T-helper 2 cell treated with Interferon-gamma antibody and Interleukin-4, amounts not matched to agents 5 μg/mL and 100 μg/mL, for 36 hours (primary cell): ENCODE measurements around the gene COL21A1.

Experiments
- DNase-seq: peaks from one replicate; pipeline ENCODE4 v3.0.0; 2021; ENCODE audit warnings: low spot score
- H3K27ac Mint-ChIP-seq: one replicate; pipeline ENCODE4 v1.8.0; 2021; ENCODE audit warnings: mild to moderate bottlenecking, mixed read lengths
- H3K27me3 Mint-ChIP-seq: one replicate; pipeline ENCODE4 v1.8.0; 2021; ENCODE audit warnings: low read depth, mixed read lengths
- H3K36me3 Mint-ChIP-seq: one replicate; pipeline ENCODE4 v1.8.0; 2021; ENCODE audit warnings: low read depth, mixed read lengths
- H3K4me1 Mint-ChIP-seq: one replicate; pipeline ENCODE4 v1.8.0; 2021; ENCODE audit warnings: low read depth, mixed read lengths
- H3K4me3 Mint-ChIP-seq: one replicate; pipeline ENCODE4 v1.8.0; 2022; ENCODE audit warnings: mild to moderate bottlenecking, moderate library complexity, mixed read lengths
- H3K9me3 Mint-ChIP-seq: one replicate; pipeline ENCODE4 v1.8.0; 2021; ENCODE audit warnings: mixed read lengths

The COL21A1 gene

GRCh38 chr6:56096946-56097621, 150.3 kb downstream of the COL21A1 start:
- DNase-seq: no peak
- H3K27ac Mint-ChIP-seq: peak overlapping the region; percentile 57
- no peak overlapping the region for H3K4me3 Mint-ChIP-seq
- H3K27me3 Mint-ChIP-seq: no peaks in the 10 kb centered on the region
- H3K4me1 Mint-ChIP-seq: no peaks in the 10 kb centered on the region
- H3K36me3 Mint-ChIP-seq: no peaks in the 10 kb centered on the region
- H3K9me3 Mint-ChIP-seq: no peaks in the 10 kb centered on the region

GRCh38 chr6:56096541-56096940, 150.8 kb downstream of the COL21A1 start:
- Mint-ChIP-seq H3K27ac (no peak overlapping the region), H3K9me3 (no peaks in the 10 kb centered on the region), H3K4me1 (no peaks in the 10 kb centered on the region), H3K4me3 (no peak overlapping the region), H3K36me3 (no peaks in the 10 kb centered on the region), H3K27me3 (no peaks in the 10 kb centered on the region)
- DNase-seq: no peak

GRCh38 chr6:56093776-56094175, 153.6 kb downstream of the COL21A1 start:
- no peak overlapping the region for H3K4me3 Mint-ChIP-seq
- no peak overlapping the region for H3K27ac Mint-ChIP-seq
- DNase-seq: no peak

GRCh38 chr6:56091159-56091869, 156.1 kb downstream of the COL21A1 start:
- no peaks in the 10 kb centered on the region for H3K4me1 Mint-ChIP-seq
- no peaks in the 10 kb centered on the region for H3K27me3 Mint-ChIP-seq
- DNase-seq: no peak
- no peaks in the 10 kb centered on the region for H3K36me3 Mint-ChIP-seq
- H3K27ac Mint-ChIP-seq: no peak overlapping the region
- no peak overlapping the region for H3K4me3 Mint-ChIP-seq
- H3K9me3 Mint-ChIP-seq: no peaks in the 10 kb centered on the region

More at GRCh38 chr6:56093776-56094175, 153.6 kb downstream of the COL21A1 start:
- Mint-ChIP-seq H3K9me3 (no peaks in the 10 kb centered on the region), H3K27me3 (no peaks in the 10 kb centered on the region), H3K36me3 (no peaks in the 10 kb centered on the region), H3K4me1 (no peaks in the 10 kb centered on the region)

GRCh38 chr6:56088641-56089040, 158.7 kb downstream of the COL21A1 start:
- H3K36me3 Mint-ChIP-seq: no peaks in the 10 kb centered on the region
- H3K27me3 Mint-ChIP-seq: no peaks in the 10 kb centered on the region
- H3K4me3 Mint-ChIP-seq: no peak overlapping the region
- no peaks in the 10 kb centered on the region for H3K9me3 Mint-ChIP-seq
- DNase-seq: no peak
- H3K27ac Mint-ChIP-seq: no peak overlapping the region
- H3K4me1 Mint-ChIP-seq: no peaks in the 10 kb centered on the region

GRCh38 chr6:56087421-56087820, 160.0 kb downstream of the COL21A1 start:
- Mint-ChIP-seq H3K9me3 (no peaks in the 10 kb centered on the region), H3K27me3 (no peaks in the 10 kb centered on the region), H3K4me1 (no peaks in the 10 kb centered on the region), H3K4me3 (no peak overlapping the region), H3K36me3 (no peaks in the 10 kb centered on the region), H3K27ac (no peak overlapping the region)
- DNase-seq: no peak

- Mint-ChIP-seq H3K9me3 (peaks cover 3% of the 10 kb centered on the region), H3K27ac (no peak overlapping the region), H3K36me3 (no peaks in the 10 kb centered on the region), H3K4me1 (no peaks in the 10 kb centered on the region), H3K27me3 (no peaks in the 10 kb centered on the region), H3K4me3 (no peak overlapping the region)
- DNase-seq: no peak
These were observed 167.4 kb downstream of the COL21A1 start for GRCh38 chr6:56079751-56080540.

GRCh38 chr6:56076033-56076432, 171.3 kb downstream of the COL21A1 start:
- no peaks in the 10 kb centered on the region for H3K36me3 Mint-ChIP-seq
- no peak overlapping the region for H3K27ac Mint-ChIP-seq
- no peak overlapping the region for H3K4me3 Mint-ChIP-seq
- DNase-seq: no peak
- H3K4me1 Mint-ChIP-seq: no peaks in the 10 kb centered on the region
- H3K9me3 Mint-ChIP-seq: peaks cover 3% of the 10 kb centered on the region
- H3K27me3 Mint-ChIP-seq: no peaks in the 10 kb centered on the region

GRCh38 chr6:56073761-56074160, 173.6 kb downstream of the COL21A1 start:
- Mint-ChIP-seq H3K9me3 (peaks cover 3% of the 10 kb centered on the region), H3K27me3 (no peaks in the 10 kb centered on the region), H3K27ac (no peak overlapping the region), H3K36me3 (no peaks in the 10 kb centered on the region), H3K4me1 (no peaks in the 10 kb centered on the region), H3K4me3 (no peak overlapping the region)
- no peak for DNase-seq

GRCh38 chr6:56073315-56073714, 174.1 kb downstream of the COL21A1 start:
- Mint-ChIP-seq H3K27ac (no peak overlapping the region), H3K36me3 (no peaks in the 10 kb centered on the region), H3K27me3 (no peaks in the 10 kb centered on the region), H3K4me3 (no peak overlapping the region), H3K4me1 (no peaks in the 10 kb centered on the region), H3K9me3 (peaks cover 3% of the 10 kb centered on the region)
- no peak for DNase-seq

GRCh38 chr6:56072856-56073255, 174.5 kb downstream of the COL21A1 start:
- Mint-ChIP-seq H3K4me3 (no peak overlapping the region), H3K27ac (no peak overlapping the region), H3K36me3 (no peaks in the 10 kb centered on the region), H3K4me1 (no peaks in the 10 kb centered on the region), H3K27me3 (no peaks in the 10 kb centered on the region), H3K9me3 (peaks cover 3% of the 10 kb centered on the region)
- DNase-seq: no peak

- no peak overlapping the region for H3K27ac Mint-ChIP-seq
- no peaks in the 10 kb centered on the region for H3K9me3 Mint-ChIP-seq
- no peak overlapping the region for H3K4me3 Mint-ChIP-seq
- H3K36me3 Mint-ChIP-seq: no peaks in the 10 kb centered on the region
- DNase-seq: no peak
- H3K27me3 Mint-ChIP-seq: no peaks in the 10 kb centered on the region
- H3K4me1 Mint-ChIP-seq: no peaks in the 10 kb centered on the region
These were observed 182.0 kb downstream of the COL21A1 start for GRCh38 chr6:56065408-56065807.

GRCh38 chr6:56062836-56063235, 184.5 kb downstream of the COL21A1 start:
- Mint-ChIP-seq H3K27me3 (no peaks in the 10 kb centered on the region), H3K36me3 (no peaks in the 10 kb centered on the region), H3K4me1 (no peaks in the 10 kb centered on the region), H3K9me3 (no peaks in the 10 kb centered on the region), H3K27ac (no peak overlapping the region), H3K4me3 (no peak overlapping the region)
- DNase-seq: no peak

- no peak for DNase-seq
- no peak overlapping the region for H3K4me3 Mint-ChIP-seq
- H3K27ac Mint-ChIP-seq: no peak overlapping the region
- H3K9me3 Mint-ChIP-seq: no peaks in the 10 kb centered on the region
- H3K36me3 Mint-ChIP-seq: no peaks in the 10 kb centered on the region
- no peaks in the 10 kb centered on the region for H3K4me1 Mint-ChIP-seq
- H3K27me3 Mint-ChIP-seq: no peaks in the 10 kb centered on the region
These were observed 188.7 kb downstream of the COL21A1 start for GRCh38 chr6:56058636-56059035.
